LHCN-M2 (cell line): ENCODE data around the gene CDH26. TPM values are rescaled to one million over a fixed set of nuclear protein-coding genes. Genes with fewer than 3 reads are reported as not detected.
"Not testable (repeated sequence)": the region's sequence is repeated elsewhere in the genome, so short reads cannot be mapped to it uniquely, and the experiment has no call there.

Source experiments
- DNase-seq: peaks from one replicate; pipeline ENCODE4 v3.0.0-alpha.2; 2012; ENCODE audit warnings: low read depth
- total RNA-seq: library from RNA; depleted of rRNA; stranded (reverse); fragments of >200 nt; gene quantifications from 2 replicates; pipeline ENCODE4 v1.2.3, GENCODE V29; 2014

CDH26 gene
- total RNA-seq, 1 experiment from 2014 or later, result 0.06 TPM

DNA sequence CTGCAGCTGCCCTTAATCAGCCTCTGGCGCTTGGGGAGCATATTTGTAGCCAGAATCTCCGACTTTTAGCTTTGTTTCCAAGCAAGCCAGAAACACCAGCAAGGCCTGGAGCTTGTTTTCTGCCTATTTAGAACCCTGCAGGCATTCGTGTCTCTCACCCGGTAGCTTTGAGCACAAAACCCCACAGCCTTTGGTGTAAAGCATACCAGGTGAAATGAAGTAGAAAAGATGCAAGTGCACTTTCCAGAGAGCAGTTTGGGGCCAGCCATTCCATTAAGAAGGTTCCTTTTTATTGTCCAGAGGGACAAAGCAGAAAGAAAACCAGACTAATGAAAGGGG, 17.3 kb upstream of the CDH26 start:
- no peak for DNase-seq

DNA sequence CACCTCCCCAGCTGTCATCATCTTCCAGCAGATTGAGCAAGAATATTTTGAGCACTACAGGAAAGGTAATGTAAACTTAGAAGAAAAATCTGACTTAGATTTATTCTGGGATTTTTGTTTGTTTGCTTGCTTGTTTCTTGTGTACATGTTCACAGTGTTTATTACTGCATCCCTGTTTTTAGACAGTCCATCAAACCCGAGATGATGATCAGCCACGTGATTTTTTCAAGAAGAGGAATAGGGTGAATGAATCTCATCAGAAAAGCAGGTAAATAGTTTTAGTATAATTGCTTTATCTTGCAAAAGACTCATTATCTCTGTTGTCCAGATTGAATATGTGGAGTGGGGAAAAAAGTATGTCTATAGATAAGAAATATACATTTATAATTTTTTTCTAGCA, 16.0 kb upstream of the CDH26 start:
- no peak for DNase-seq

DNA sequence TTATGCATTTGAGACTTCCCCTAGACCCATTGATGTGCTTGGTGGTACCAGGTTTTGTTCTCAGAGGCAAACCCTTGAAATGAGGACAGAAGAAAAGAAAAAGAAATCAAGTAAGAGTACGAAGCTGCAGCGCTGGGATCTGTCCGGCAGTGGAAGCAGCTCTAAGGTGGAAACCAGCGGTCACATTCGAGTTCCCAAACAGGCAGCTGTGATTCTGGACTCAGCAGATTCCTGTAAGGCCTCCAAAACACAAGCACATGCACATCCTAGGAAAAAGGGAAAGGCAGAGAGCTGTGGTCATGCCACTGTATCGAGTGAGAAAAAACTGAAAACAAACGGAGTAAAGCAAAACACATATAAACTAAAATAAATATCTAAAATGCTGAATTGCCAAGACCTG, 13.5 kb upstream of the CDH26 start:
- no peak for DNase-seq

DNA sequence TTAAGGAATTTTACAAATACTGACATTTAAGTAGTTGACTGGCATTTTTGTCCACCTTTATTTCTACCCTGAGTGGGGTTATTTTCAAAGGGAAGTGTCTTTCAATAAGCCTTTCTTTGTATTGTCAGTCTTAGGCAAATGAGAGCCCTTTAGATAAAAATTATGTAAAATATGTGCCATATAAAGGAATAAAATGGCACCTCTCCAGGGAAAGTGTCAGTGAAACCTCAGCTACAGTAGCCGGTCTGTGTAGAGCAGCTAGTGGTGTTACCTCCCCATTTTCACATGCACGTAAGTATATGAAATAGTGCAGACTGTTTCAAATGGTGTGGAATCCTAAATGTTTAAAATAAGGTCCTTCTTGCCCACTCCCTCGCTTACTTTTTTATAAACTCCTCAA, 13.0 kb upstream of the CDH26 start:
- no peak for DNase-seq

DNA sequence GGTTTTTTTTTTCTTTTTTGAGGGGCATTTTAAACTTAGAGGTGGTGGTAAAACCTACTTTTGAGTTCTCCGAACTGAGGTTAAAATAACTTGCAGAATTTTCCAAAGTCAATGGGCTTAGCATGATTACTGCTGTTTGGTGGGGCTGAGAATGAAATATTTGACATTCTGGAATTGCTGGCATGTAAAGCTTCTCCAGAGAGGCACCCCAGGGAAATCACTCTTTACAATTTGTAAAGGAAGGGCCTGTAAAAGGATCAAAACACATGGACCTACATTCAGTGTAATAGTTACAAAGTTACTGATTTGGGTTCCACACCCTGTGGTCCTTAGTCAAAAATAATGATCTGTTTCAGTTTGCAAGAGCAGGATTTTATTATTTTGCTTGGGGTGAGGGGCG, 12.5 kb upstream of the CDH26 start:
- no peak for DNase-seq

DNA sequence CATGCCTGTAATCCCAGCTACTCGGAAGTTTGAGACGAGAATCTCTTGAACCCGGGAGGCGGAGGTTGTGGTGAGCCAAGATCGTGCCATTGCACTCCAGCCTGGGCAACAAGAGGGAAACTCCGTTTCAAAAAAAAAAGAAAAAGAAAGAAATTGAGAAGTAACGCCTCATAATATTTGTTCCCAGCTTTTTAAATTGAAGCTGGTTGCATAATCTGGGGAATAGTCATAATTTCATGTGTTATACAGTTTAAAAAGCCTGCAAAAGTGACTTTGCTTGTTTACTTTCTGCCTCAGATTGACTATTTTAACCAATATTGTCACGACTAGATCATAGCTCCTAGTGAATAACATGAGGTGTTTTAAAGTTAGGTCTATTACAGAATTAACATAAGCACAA, 10.8 kb upstream of the CDH26 start:
- no peak for DNase-seq

DNA sequence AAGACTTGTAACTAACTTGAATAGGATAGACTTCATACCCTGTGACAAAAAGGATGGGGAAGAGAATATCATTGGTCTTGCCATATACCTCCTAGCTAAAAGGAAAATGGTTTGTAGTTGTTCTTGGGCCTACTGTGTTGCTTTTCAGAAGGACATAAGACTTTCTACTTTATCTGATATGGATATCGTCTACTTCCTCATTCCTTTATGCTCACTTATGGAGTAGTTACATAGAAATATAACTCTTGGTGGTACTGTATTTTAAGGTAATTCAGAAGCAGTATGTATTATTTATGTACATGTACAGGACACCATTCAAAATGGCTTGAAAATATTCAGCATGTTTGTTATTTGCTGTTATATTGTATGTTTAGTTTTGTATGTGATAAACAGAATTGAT, 10.0 kb upstream of the CDH26 start:
- no peak for DNase-seq

DNA sequence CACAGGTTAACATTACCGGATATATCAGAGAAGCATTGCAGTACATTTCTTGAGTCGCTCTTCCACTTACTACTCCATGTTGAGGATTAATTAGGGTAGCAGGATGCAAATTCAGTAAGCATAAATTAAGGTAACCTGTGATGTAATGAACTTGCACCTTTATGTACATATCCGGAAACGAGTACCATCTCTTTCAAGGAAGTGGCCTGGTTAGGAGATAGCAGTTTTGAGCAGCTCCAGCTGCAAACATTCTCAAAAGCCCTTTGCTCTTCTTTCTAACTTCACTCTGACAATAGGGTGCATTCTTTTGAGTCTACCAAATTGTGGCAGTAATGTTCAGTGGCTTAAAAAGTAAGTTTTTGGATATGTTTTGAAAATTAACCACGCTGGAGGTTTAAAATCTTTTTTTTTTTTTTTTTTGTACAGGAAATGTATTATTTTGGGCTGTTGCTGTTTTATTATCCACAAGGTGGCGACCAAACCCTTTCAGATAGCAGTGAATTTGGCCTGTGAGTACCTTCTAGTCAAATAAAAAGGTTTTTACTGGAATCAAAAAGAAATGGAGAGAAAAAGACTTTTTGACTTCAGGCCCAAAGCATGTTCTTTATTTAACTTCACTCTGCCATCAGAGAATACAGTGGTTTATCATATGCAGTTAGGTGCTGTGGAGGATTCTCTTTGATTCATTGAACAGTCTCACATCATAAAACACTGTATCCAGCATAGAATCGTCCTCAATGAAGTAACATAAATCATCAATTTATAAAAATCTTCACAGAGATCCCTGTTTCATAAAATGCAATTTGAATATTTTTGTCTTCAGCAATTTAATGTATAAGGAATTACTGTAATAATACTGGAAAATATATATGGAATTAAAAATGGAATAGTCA, 9.1 kb upstream of the CDH26 start:
- DNase-seq, result peak; percentile 54

DNA sequence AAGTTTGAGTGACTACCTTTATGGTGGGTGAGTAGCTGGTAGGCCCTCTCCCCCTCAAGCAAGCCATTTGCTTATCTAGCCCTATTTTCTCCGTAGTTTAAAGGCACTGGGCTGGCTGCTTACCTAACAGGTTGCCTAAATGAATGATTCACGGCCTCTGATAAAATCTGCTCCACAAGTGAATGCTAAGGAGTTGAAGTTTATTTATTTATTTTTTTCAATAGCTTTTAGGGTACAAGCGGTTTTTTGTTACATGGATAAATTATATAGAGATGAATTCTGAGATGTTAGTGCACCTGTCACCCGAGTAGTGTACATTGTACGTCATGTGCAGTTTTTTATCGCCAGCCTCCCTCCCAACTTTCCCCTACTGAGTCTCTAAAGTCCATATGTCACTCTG, 8.3 kb upstream of the CDH26 start:
- DNase-seq, result no peak

DNA sequence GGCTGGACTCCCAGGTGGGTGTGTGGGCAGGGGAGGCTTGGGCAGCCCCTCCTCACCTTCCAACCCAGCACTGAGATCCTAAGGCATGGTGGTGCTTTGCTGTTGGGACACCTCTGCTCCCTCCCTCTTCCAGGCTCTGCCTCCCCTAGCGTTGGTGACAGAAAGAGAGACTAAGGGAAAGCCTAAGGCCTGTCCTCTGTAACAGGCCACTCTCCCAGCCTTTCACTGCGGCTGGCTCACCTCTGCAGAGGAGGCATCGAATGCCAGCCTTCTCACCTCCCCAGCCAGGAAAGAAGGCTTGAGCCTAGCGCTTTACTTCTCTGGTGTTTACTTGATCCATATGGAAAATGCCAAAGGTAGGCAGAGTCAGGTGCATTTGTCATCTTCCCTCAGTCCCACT, 3.5 kb upstream of the CDH26 start:
- DNase-seq, result no peak

DNA sequence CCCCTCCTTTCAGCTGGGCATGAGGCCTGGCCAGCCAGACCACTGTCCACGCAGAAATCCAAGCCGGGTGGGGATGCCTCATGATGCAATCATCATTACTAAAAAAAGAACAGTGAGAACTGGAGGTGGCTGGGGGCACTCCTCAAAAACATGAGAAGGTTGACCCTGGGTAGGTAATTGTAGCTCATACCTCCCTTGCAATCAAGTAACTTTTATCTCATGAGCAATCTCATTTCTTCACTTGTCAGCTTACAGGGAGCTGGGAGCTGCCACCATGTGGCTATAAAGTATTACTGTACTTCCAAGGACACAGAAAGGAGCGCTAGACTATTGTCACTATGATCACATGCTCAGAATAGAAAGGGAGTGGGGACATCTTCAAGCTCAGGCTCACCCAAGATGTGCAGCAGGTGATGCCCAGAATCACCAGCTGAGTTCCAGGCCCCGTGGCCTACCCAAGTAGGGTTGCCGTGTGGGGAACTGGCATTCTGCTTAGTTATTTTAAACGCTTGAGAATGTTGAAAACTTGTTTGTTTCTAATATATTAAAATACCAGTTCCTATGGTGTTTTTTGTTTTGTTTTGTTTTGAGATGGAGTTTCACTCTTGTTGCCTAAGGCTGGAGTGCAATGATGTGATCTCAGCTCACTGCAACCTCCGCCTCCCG, 3.0 kb upstream of the CDH26 start:
- no peak for DNase-seq

DNA sequence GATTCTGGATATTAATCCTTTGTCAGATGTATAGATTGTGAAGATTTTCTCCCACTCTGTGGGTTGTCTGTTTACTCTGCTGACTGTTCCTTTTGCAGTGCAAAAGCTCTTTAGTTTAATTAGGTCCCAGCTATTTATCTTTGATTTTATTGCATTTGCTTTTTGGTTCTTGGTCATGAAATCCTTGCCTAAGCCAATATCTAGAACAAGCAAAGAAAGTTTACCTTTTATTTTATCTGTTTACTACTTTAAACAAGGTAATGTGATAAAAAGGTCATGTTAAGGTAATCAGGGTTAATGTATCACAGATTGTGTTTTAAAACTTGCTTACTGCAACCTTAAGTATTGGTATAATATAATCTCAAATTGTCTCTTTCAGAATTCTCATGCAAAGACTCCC, 655 bp upstream of the CDH26 start:
- DNase-seq, result not testable (repeated sequence)

DNA sequence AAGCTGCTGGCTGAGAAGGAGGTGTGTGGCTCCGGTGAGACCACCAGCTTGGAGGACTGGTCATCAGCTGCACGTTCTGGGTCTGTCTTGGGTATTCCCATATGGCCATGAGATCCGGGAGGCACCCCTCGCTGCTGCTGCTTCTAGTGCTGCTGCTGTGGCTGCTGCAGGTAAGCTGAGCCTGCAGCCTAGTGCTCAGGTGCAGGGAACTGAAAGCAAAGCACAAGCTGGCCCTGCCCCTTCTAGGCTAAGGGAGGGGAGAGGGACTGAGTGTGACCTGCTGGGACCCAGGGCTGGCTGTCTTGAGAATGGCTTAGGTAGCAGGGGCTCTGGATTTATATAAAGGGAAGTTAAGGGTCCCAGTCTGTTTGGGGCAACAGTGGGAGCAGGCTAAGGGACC, 403 bp downstream of the CDH26 start:
- DNase-seq, result no peak

DNA sequence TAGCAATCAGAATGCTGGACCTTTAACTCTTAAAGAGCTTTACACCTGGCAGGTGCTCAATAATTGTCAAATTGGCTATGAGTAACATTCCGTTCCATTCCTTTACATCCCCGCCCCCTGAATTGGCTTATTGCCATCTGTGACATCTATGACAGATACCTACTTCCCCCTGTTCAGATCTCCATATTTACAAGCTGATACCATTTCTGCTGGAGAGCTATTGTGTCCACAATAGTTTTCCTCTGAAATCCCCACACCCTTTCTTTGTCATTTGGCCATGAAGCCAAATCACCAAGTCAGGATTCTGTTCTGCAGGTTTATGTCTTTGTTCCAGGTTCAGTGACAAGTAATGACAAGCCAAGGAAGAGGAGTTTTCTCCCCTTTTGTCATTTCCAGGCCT, 3.2 kb downstream of the CDH26 start:
- no peak for DNase-seq

DNA sequence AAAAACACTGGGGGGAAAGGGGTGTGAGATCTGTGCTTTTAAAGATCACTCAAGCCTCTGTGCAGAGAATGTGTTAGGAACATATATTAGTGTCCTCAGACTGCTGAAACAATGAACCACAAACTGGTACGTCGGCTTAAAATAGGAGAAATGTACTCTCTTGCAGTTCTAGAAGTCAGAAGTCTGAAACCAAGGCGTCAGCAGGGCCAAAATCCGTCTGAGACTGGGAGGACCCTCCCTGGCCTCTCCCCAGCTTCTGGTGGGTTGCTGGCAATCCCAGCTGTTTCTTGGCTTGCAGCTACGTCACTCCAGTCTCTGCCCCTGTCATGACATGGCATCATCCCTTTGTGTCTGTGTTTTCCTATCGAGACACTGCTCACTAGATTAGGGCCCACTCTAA, 3.9 kb downstream of the CDH26 start:
- DNase-seq, result no peak

DNA sequence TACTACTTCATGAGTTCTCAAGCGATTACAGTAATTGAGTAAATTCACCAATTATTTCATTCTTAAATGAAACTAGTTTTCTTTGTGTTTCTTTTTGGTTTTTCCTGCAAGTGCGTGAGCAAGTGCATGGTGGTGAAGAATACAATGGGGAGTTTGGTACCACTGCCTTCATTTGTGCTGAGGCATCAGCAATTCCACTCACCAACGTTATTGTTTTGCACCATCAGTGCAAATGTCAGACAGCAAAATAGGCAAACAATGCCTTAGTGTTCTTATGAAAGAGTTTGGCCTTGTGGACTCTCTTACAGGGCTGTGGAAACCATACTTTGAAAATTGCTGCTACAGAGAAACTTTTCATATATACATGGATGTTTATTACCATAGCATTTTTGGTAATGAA, 8.2 kb downstream of the CDH26 start:
- no peak for DNase-seq

DNA sequence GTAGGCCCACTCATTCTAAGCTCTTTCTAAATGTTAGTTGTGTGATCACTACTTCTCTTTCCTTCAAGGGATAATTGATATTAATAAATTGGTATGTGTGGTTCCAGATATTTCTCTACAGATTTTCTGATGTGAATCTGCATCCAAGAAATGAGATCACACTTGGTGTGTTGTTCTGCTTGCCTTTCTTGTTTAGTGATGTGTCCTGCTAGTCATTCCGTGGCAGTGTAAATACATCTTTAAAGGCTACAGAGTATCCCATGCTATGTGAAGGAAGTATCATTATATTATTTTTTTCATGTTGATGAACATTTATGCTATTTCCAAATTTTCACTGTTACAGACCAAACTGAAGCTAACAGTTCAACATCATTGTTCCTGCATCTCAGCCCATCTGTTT, 13.2 kb downstream of the CDH26 start:
- no peak for DNase-seq

DNA sequence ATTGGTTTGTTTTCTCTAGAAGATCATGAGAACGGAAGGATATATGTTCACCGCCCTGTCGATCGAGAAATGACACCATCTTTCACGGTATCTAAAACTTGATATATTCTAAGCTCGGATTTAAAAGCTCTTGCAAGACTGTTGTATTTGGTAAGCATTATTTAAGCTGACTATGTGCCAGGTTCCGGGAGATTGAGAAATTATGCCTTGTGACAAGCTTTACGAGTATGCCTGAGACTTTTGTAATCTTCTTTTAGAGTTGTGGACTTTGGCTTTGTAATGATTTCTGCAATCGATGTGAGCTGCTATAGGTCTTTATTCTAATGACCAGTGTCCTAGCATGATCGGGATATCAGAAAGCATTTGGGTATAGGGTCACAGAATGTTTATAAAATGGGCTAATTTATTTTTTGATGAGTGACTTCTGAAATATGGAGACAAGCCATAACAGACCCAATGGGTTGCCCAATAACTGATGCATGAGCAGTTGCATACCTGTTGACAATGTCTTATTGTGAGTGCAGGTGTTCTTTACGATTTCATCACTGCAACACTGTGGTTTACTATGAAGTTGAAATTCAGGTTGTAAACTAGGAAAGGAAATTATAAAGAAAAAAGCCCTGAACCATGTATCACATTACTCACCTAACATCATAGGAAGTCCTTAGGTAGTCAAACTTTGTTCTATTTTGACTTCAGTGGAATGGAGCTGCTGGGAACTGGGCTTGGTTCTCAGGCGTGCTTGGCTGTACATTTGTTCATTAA, 14.0 kb downstream of the CDH26 start:
- no peak for DNase-seq

DNA sequence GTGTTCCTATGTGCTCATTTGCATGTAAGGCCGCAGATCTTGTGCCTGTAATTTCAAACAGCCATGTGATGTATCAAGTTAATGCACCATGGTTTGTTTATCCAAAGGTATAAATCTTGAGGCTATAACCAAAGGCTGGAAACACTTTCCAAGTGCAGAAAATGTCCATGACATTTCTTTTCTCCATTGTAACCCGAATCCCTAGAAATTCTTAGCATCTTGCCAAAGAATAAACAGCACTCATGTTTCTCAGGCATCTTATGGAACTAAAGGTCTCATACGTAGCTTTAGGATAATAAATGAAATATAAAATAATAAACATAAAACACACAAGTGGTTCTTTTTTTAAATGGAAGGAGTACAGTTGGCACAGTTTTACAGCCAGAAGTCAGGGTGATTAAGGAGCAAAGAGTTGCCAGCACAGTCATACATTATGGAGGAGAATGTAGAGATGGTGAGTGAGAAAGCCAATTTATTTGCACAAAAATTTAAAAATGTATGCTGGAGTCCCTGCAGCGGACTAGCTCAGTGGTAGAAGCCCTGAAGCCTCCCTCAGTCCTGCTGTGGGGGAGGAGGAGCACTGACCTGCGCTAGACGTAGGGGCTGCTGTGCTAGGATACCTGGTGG, 18.0 kb downstream of the CDH26 start:
- no peak for DNase-seq

DNA sequence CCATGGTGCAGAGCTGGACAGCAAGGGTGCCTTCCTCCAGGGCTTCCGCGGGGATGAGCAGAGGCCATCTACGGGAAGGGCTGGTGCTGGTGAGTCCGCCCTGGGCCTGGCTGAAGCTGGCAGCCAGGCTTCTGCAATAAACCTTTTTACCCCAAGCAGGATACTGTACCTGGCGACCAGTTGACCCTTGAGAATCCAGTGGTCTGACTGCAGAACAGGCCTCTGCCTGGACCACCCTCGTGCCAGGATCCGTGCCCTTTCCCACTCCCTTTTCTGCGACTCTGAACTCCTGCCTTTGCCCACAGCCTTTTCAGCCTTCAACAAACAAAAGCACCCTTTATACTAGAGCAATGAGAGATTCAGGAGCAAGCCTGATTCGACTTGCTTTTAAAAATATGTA, 18.9 kb downstream of the CDH26 start:
- no peak for DNase-seq

DNA sequence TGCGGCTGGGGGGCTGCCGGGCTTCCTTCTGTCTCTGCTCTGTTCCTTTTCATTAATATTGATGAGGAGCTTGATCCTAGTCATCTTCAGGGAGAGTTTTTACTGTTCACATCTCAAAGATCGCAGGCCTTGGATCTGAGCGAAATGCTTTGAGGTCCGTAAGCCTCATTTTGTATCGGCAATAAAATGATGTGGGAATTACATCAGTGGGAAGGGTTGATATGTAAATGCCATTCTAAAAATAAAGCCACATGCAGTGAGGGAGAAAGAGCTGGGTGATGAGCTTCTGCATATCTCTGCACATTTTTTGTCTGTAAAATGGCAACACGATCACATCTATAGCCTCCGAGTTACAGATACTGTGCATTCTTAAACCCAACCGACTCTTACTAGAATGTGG, 24.9 kb downstream of the CDH26 start:
- DNase-seq, result no peak

DNA sequence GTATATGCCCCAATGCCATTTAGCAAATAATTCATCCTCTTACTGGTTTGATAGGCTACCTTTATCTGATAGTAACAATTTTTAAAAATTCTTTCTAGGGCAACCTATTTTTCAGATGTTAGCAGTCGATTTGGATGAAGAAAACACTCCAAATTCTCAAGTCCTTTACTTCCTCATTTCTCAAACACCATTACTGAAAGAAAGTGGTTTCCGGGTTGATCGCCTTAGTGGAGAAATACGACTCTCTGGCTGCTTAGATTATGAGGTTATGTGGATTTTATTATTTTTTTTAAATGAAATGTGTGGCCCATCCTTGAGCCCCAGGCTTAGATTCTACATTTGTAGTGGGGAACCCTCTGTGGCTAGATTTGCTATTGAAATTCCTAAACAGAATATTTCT, 26.3 kb downstream of the CDH26 start:
- DNase-seq, result no peak
